Neural progenitor cell (in vitro differentiated cells): Measurements from ENCODE around the gene STK33. TPM values are rescaled to one million over a fixed set of nuclear protein-coding genes. Genes with fewer than 3 reads are reported as not detected.
A peak's percentile ranks its signal among the peaks of the same experiment; 100 is the strongest.

ENCODE experiments used
- DNase-seq: peaks from one replicate; pipeline ENCODE4 v3.0.0-alpha.2; 2016; ENCODE audit warnings: low spot score
- H2AFZ ChIP-seq: fragments of 200-600 bp; sonication (generic); replicated peaks from 2 replicates; pipeline ENCODE4 v1.6.1; 2016; ENCODE audit warnings: antibody characterized with exemption
- H3F3A ChIP-seq: fragments of 200-600 bp; sonication (generic); 2 replicates; pipeline ENCODE4 v1.6.1; 2016; ENCODE audit warnings: antibody characterized with exemption, low read depth
- H3K27ac ChIP-seq: fragments of 200-600 bp; sonication (generic); 2 replicates; pipeline ENCODE4 v1.5.1; 2016; ENCODE audit warnings: mild to moderate bottlenecking
- H3K27me3 ChIP-seq: fragments of 200-600 bp; sonication (generic); 2 replicates; pipeline ENCODE4 v1.6.1; 2016; ENCODE audit warnings: mild to moderate bottlenecking, moderate library complexity
- H3K36me3 ChIP-seq: fragments of 200-600 bp; sonication (generic); 2 replicates; pipeline ENCODE4 v1.5.1; 2016
- H3K4me1 ChIP-seq: fragments of 200-600 bp; sonication (generic); 2 replicates; pipeline ENCODE4 v1.6.1; 2016; ENCODE audit warnings: mixed run types
- H3K4me2 ChIP-seq: fragments of 200-600 bp; sonication (generic); 2 replicates; pipeline ENCODE4 v1.6.1; 2016
- H3K4me3 ChIP-seq: fragments of 200-600 bp; sonication (generic); 2 replicates; pipeline ENCODE4 v1.5.1; 2016
- H3K79me2 ChIP-seq: fragments of 200-600 bp; sonication (generic); 2 replicates; pipeline ENCODE4 v1.6.1; 2016; ENCODE audit warnings: low read depth
- H3K9ac ChIP-seq: fragments of 200-600 bp; sonication (generic); 2 replicates; pipeline ENCODE4 v1.6.1; 2016
- H3K9me3 ChIP-seq: fragments of 200-600 bp; sonication (generic); 2 replicates; pipeline ENCODE4 v1.5.1; 2016; ENCODE audit warnings: low read depth
- H4K20me1 ChIP-seq: fragments of 200-600 bp; sonication (generic); 2 replicates; pipeline ENCODE4 v1.6.1; 2016; ENCODE audit warnings: low read depth
- H3K27ac Mint-ChIP-seq: 3 replicates; pipeline ENCODE4 v1.8.0; 2021; ENCODE audit warnings: mixed read lengths
- H3K27me3 Mint-ChIP-seq: 2 replicates; pipeline ENCODE4 v1.8.0; 2022; ENCODE audit warnings: low read depth, mild to moderate bottlenecking, inconsistent platforms, moderate library complexity, mixed read lengths; ENCODE audit not compliant: insufficient read depth
- H3K36me3 Mint-ChIP-seq: 3 replicates; pipeline ENCODE4 v1.8.0; 2021; ENCODE audit warnings: mixed read lengths
- H3K4me1 Mint-ChIP-seq: 3 replicates; pipeline ENCODE4 v1.8.0; 2021; ENCODE audit warnings: mixed read lengths
- H3K4me3 Mint-ChIP-seq: 3 replicates; pipeline ENCODE4 v1.8.0; 2021; ENCODE audit warnings: mild to moderate bottlenecking, moderate library complexity, mixed read lengths
- H3K9me3 Mint-ChIP-seq: 3 replicates; pipeline ENCODE4 v1.8.0; 2020; ENCODE audit warnings: mixed read lengths
- EZH2 ChIP-seq: fragments of 200-600 bp; sonication (generic); IDR thresholded peaks from 2 replicates; pipeline ENCODE4 v1.6.1; 2017; ENCODE audit warnings: antibody characterized with exemption, mild to moderate bottlenecking, moderate library complexity
- EZH2phosphoT487 ChIP-seq: fragments of 200-600 bp; sonication (generic); IDR thresholded peaks from 2 replicates; pipeline ENCODE4 v1.6.1; 2017; ENCODE audit warnings: antibody characterized with exemption
- total RNA-seq: library from RNA; depleted of rRNA; stranded (reverse); fragments of >200 nt; gene quantifications from 2 replicates; pipeline ENCODE4 v1.2.3, GENCODE V29; 2015; ENCODE audit warnings: low replicate concordance
- TF ChIP-seq, protein P1 (sequence below): fragments of 200-600 bp; sonication (generic); IDR thresholded peaks from 2 replicates; pipeline ENCODE4 v1.5.1; 2017; ENCODE audit warnings: antibody characterized with exemption, mild to moderate bottlenecking

The STK33 gene
- total RNA-seq, 1 donor from 2014 or later = 56.5 TPM

DNA sequence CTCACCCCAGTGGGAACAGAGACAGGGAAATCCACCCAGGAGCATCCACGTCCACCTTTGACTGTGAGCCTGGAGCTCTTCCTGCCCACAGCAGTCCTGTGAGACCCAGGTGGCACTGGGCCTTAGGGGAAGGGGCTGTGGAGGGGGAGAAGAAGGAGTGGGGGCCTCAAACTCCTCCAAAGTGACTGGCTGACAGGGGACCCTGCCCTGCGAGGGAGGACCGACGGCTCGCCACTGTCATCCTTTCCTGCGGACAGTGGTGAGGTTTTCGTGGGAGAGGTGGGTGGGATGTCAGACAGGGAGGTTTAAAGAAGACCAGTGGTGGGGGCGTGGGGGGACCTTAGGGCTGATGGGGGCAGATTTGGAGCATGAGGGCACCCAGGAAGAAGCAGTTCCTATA lies 237.8 kb downstream of the STK33 start:
- Mint-ChIP-seq H3K27me3 (peaks cover 5% of the 10 kb centered on the region), H3K36me3 (no peaks in the 10 kb centered on the region), H3K27ac (no peak overlapping the region), H3K4me1 (peaks cover 38% of the 10 kb centered on the region), H3K4me3 (no peak overlapping the region), H3K9me3 (no peaks in the 10 kb centered on the region)
- Histone ChIP-seq H2AFZ (no peak overlapping the region), H3K9me3 (no peaks in the 10 kb centered on the region), H3K4me1 (peaks cover 44% of the 10 kb centered on the region), H4K20me1 (peaks cover 4% of the 10 kb centered on the region), H3K79me2 (no peaks in the 10 kb centered on the region), H3F3A (peaks cover 23% of the 10 kb centered on the region), H3K27me3 (no peaks in the 10 kb centered on the region), H3K27ac (no peak overlapping the region), H3K36me3 (no peaks in the 10 kb centered on the region), H3K9ac (no peak overlapping the region), H3K4me2 (no peak overlapping the region), H3K4me3 (no peak overlapping the region)
- TF ChIP-seq EZH2 (no peak), EZH2phosphoT487 (no peak)
- TF ChIP-seq, protein P1, sequence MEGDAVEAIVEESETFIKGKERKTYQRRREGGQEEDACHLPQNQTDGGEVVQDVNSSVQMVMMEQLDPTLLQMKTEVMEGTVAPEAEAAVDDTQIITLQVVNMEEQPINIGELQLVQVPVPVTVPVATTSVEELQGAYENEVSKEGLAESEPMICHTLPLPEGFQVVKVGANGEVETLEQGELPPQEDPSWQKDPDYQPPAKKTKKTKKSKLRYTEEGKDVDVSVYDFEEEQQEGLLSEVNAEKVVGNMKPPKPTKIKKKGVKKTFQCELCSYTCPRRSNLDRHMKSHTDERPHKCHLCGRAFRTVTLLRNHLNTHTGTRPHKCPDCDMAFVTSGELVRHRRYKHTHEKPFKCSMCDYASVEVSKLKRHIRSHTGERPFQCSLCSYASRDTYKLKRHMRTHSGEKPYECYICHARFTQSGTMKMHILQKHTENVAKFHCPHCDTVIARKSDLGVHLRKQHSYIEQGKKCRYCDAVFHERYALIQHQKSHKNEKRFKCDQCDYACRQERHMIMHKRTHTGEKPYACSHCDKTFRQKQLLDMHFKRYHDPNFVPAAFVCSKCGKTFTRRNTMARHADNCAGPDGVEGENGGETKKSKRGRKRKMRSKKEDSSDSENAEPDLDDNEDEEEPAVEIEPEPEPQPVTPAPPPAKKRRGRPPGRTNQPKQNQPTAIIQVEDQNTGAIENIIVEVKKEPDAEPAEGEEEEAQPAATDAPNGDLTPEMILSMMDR = no peak
- no peak for DNase-seq

DNA sequence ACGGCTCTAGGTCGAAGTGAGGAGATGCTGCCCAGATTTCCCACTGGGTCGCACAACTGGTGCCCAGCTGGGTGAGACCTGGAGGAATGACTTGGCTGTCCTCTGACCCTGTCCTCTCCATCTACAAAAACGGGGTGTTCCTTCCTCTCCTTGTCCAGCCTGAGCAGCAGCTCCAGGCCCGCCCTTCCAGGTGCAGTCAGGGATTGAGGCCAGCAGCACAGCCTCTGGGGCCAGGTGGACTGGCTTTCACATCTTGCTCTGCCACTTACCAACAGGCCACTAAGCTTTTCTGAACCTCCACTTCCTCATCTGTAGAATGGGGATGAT lies 238.6 kb downstream of the STK33 start:
- H3K27me3 Mint-ChIP-seq = peaks cover 5% of the 10 kb centered on the region
- no peaks in the 10 kb centered on the region for H3K27me3 ChIP-seq
- TF ChIP-seq EZH2 (no peak), EZH2phosphoT487 (no peak)
- TF ChIP-seq, protein P1 = no peak
- no peaks in the 10 kb centered on the region for H3K9me3 ChIP-seq
- H4K20me1 ChIP-seq = peaks cover 4% of the 10 kb centered on the region
- H3F3A ChIP-seq = peaks cover 23% of the 10 kb centered on the region
- no peak overlapping the region for H2AFZ ChIP-seq
- peaks cover 37% of the 10 kb centered on the region for H3K4me1 Mint-ChIP-seq
- H3K27ac ChIP-seq = no peak overlapping the region
- peak overlapping the region; percentile 63 for H3K4me2 ChIP-seq
- peaks cover 44% of the 10 kb centered on the region for H3K4me1 ChIP-seq
- no peaks in the 10 kb centered on the region for H3K36me3 ChIP-seq
- H3K9ac ChIP-seq = no peak overlapping the region
- H3K36me3 Mint-ChIP-seq = no peaks in the 10 kb centered on the region
- no peak overlapping the region for H3K27ac Mint-ChIP-seq
- no peaks in the 10 kb centered on the region for H3K79me2 ChIP-seq
- H3K9me3 Mint-ChIP-seq = no peaks in the 10 kb centered on the region
- H3K4me3 ChIP-seq = no peak overlapping the region
- H3K4me3 Mint-ChIP-seq = no peak overlapping the region
- no peak for DNase-seq

- H3K9ac ChIP-seq = no peak overlapping the region
- Mint-ChIP-seq H3K36me3 (no peaks in the 10 kb centered on the region), H3K27ac (peak overlapping the region; percentile 55), H3K9me3 (no peaks in the 10 kb centered on the region), H3K27me3 (peaks cover 5% of the 10 kb centered on the region), H3K4me1 (peaks cover 37% of the 10 kb centered on the region), H3K4me3 (peak overlapping the region; percentile 62)
- H3K4me2 ChIP-seq = peak overlapping the region; percentile 63
- H3F3A ChIP-seq = peaks cover 23% of the 10 kb centered on the region
- H3K27me3 ChIP-seq = no peaks in the 10 kb centered on the region
- H3K4me1 ChIP-seq = peaks cover 44% of the 10 kb centered on the region
- no peak overlapping the region for H3K4me3 ChIP-seq
- H4K20me1 ChIP-seq = peaks cover 4% of the 10 kb centered on the region
- peak; percentile 83 for DNase-seq
- H3K79me2 ChIP-seq = no peaks in the 10 kb centered on the region
- H3K36me3 ChIP-seq = no peaks in the 10 kb centered on the region
- H2AFZ ChIP-seq = no peak overlapping the region
- H3K27ac ChIP-seq = peak overlapping the region; percentile 30
- H3K9me3 ChIP-seq = no peaks in the 10 kb centered on the region
- peak; percentile 45 for TF ChIP-seq EZH2phosphoT487
- no peak for TF ChIP-seq EZH2
- TF ChIP-seq, protein P1 = peak; percentile 17
Measured at GRCh38 chr11:8354622-8355415, 239.2 kb downstream of the STK33 start.
